Measurements from ENCODE around the gene ERN2. TPM values are rescaled to one million over a fixed set of nuclear protein-coding genes. Genes with fewer than 3 reads are reported as not detected.
A peak's percentile ranks its signal among the peaks of the same experiment; 100 is the strongest.

ERN2 gene
- total RNA-seq, 1 experiment from 2014 or later: 2.1 TPM

DNA sequence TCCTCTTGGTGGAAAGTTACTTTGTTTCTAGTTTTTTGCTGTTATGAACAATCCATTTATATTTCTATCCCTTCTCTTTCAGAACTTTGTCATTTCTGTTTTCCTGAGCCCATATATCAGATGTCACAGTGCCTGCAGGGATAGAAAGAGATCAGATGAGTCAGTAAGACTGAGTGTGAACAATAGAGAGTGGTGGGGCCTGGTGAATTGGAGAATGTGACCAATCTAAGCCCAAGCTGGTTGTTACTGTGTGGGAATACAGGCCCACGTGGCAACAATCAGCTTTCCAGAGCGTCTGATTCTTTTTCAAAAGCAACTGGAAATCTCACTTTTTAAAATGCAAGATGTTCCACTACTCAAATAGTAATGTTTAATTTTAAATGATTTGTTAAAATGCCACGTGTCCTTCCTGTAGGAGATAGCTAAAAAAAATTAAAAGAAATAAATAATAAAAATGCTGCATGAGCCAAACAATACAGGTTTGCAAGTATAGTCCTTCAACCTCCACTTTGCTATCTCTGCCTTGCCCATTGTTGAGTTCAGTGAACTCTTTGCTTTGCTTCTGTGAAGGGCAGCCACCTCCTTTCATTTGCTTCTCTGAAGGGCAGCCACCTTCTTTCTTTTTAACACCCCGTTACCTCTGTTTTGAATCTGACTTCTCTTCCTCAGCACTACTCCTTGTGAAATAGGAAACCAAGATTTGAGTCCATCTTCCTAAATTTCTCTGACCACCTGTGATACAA is 62.2 kb downstream of the ERN2 start:
- Mint-ChIP-seq H3K27me3 (ENCODE audit: low read depth) (no peaks in the 10 kb centered on the region), H3K4me3 (no peak overlapping the region), H3K4me1 (peaks cover 3 to 7% of the 10 kb centered on the region in 2 experiments; a peak in 3 of 4 replicates), H3K36me3 (ENCODE audit: insufficient read depth in 1 of 3, low read depth in 3 of 3) (peaks cover 18 to 52% (median 35%) of the 10 kb centered on the region in 3 experiments; a peak in 6 of 7 replicates), H3K27ac (peak overlapping the region in 2 of 3 experiments; percentile 36 to 73; a peak in 3 of 7 replicates), H3K9me3 (no peaks in the 10 kb centered on the region)
- Histone ChIP-seq H3K27ac (ENCODE audit: insufficient read length, low read depth, low read length) (no peak overlapping the region), H3K14ac (ENCODE audit: insufficient read depth, low read length) (no peak overlapping the region), H3T11ph (ENCODE audit: low read length) (no peak overlapping the region), H3K9ac (ENCODE audit: extremely low read depth, insufficient read length, low read length) (no peak overlapping the region), H2AFZ (ENCODE audit: low read length) (no peak overlapping the region), H3K9me3 (ENCODE audit: control insufficient read depth, low read depth, low read length) (no peaks in the 10 kb centered on the region), H3K56ac (ENCODE audit: insufficient read length, low read depth, low read length) (no peak overlapping the region), H4K20me1 (ENCODE audit: control insufficient read depth, insufficient read depth, insufficient read length) (no peaks in the 10 kb centered on the region), H3K23me2 (ENCODE audit: insufficient read length, low read depth, low read length, poor library complexity, severe bottlenecking) (no peaks in the 10 kb centered on the region), H2BK12ac (ENCODE audit: insufficient read length, low read depth, low read length) (no peak overlapping the region), H4K5ac (ENCODE audit: insufficient read length, low read depth, low read length) (no peak overlapping the region), H3K79me1 (ENCODE audit: insufficient read depth, low read depth, low read length, poor library complexity, severe bottlenecking) (peaks cover 3% of the 10 kb centered on the region), H4K91ac (ENCODE audit: insufficient read length, low read depth, low read length) (no peak overlapping the region), H3K18ac (ENCODE audit: insufficient read length, low read depth, low read length) (no peak overlapping the region), H2BK20ac (ENCODE audit: low read depth, low read length, poor library complexity, severe bottlenecking) (no peak overlapping the region), H2AK5ac (ENCODE audit: insufficient read length, low read length) (no peak overlapping the region), H3K79me2 (ENCODE audit: insufficient read depth, low read length) (peaks cover 4% of the 10 kb centered on the region; the same call in 1 of the 2 replicates), H3K4me2 (ENCODE audit: insufficient read depth, insufficient read length, low read length) (no peak overlapping the region), H3K27me3 (ENCODE audit: insufficient read depth, low read length) (no peaks in the 10 kb centered on the region), H2BK15ac (ENCODE audit: low read depth, low read length) (no peak overlapping the region), H4K8ac (replicated peaks; ENCODE audit: insufficient read length, low read depth, low read length) (no peak overlapping the region), H2BK120ac (ENCODE audit: low read depth, low read length, poor library complexity, severe bottlenecking) (no peak overlapping the region), H3K4ac (ENCODE audit: low read depth, low read length) (no peak overlapping the region), H3K4me1 (ENCODE audit: insufficient read depth, low read length) (no peaks in the 10 kb centered on the region), H2BK5ac (ENCODE audit: insufficient read length, low read length) (no peak overlapping the region), H3K23ac (ENCODE audit: insufficient read length, low read depth, low read length) (no peak overlapping the region)
- TF ChIP-seq, protein P1, sequence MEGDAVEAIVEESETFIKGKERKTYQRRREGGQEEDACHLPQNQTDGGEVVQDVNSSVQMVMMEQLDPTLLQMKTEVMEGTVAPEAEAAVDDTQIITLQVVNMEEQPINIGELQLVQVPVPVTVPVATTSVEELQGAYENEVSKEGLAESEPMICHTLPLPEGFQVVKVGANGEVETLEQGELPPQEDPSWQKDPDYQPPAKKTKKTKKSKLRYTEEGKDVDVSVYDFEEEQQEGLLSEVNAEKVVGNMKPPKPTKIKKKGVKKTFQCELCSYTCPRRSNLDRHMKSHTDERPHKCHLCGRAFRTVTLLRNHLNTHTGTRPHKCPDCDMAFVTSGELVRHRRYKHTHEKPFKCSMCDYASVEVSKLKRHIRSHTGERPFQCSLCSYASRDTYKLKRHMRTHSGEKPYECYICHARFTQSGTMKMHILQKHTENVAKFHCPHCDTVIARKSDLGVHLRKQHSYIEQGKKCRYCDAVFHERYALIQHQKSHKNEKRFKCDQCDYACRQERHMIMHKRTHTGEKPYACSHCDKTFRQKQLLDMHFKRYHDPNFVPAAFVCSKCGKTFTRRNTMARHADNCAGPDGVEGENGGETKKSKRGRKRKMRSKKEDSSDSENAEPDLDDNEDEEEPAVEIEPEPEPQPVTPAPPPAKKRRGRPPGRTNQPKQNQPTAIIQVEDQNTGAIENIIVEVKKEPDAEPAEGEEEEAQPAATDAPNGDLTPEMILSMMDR (conservative IDR thresholded peaks at IDR 0.05): no peak
- no CpG with 5 or more reads among the region's 4 CpGs for WGBS (ENCODE audit: extremely low coverage, insufficient read length, low lambda C conversion rate)
- no peak for DNase-seq
